Skeletal muscle satellite cell (primary cell): ENCODE measurements around the gene PPP1R12B.
"Not testable (repeated sequence)": the region's sequence is repeated elsewhere in the genome, so short reads cannot be mapped to it uniquely, and the experiment has no call there.

Source experiments
- H3K27me3 ChIP-seq: 2 replicates; pipeline ENCODE4 v1.7.0; 2013; ENCODE audit warnings: low read length; ENCODE audit not compliant: control insufficient read depth, insufficient read depth
- H3K36me3 ChIP-seq: 2 replicates; pipeline ENCODE4 v1.7.0; 2013; ENCODE audit warnings: mild to moderate bottlenecking, control low read depth, low read length; ENCODE audit not compliant: insufficient read depth
- H3K4me1 ChIP-seq: 2 replicates; pipeline ENCODE4 v1.7.0; 2013; ENCODE audit warnings: low read length; ENCODE audit not compliant: control insufficient read depth, insufficient read depth
- H3K4me2 ChIP-seq: 2 replicates; pipeline ENCODE4 v1.7.0; 2013; ENCODE audit warnings: mild to moderate bottlenecking, low read length
- H3K4me3 ChIP-seq: 2 replicates; pipeline ENCODE4 v1.7.0; 2013; ENCODE audit warnings: low read length
- H3K9ac ChIP-seq: 2 replicates; pipeline ENCODE4 v1.7.0; 2013; ENCODE audit warnings: mild to moderate bottlenecking, low read depth, low read length, moderate library complexity
- H3K9me3 ChIP-seq: replicated peaks from 2 replicates; pipeline ENCODE4 v1.7.0; 2013; ENCODE audit warnings: mild to moderate bottlenecking, control low read depth, low read length

PPP1R12B gene

GRCh38 chr1:202505880-202506575 lies 157.5 kb downstream of the PPP1R12B start:
- H3K27me3 ChIP-seq, H3K9me3 ChIP-seq, H3K36me3 ChIP-seq, H3K4me3 ChIP-seq: not testable (repeated sequence)
- Histone ChIP-seq H3K4me2 (peak overlapping the region; percentile 67), H3K4me1 (peaks cover 21% of the 10 kb centered on the region), H3K9ac (peak overlapping the region; percentile 65)

GRCh38 chr1:202508863-202509262 lies 160.4 kb downstream of the PPP1R12B start:
- H3K4me1 ChIP-seq: peaks cover 21% of the 10 kb centered on the region
- H3K36me3 ChIP-seq, H3K4me2 ChIP-seq, H3K9ac ChIP-seq, H3K4me3 ChIP-seq, H3K9me3 ChIP-seq, H3K27me3 ChIP-seq: not testable (repeated sequence)

- H3K4me2 ChIP-seq, H3K9ac ChIP-seq, H3K27me3 ChIP-seq, H3K36me3 ChIP-seq, H3K4me1 ChIP-seq, H3K9me3 ChIP-seq, H3K4me3 ChIP-seq: not testable (repeated sequence)
Observed at GRCh38 chr1:202513875-202514274, 165.4 kb downstream of the PPP1R12B start.

GRCh38 chr1:202516434-202516877 lies 168.0 kb downstream of the PPP1R12B start:
- Histone ChIP-seq H3K4me2 (no peak overlapping the region), H3K36me3 (no peaks in the 10 kb centered on the region), H3K27me3 (no peaks in the 10 kb centered on the region), H3K9ac (no peak overlapping the region), H3K4me1 (peaks cover 7% of the 10 kb centered on the region), H3K9me3 (no peaks in the 10 kb centered on the region), H3K4me3 (no peak overlapping the region)

GRCh38 chr1:202517146-202517545 lies 168.6 kb downstream of the PPP1R12B start:
- not testable (repeated sequence) for H3K4me3 ChIP-seq, H3K9ac ChIP-seq, H3K4me1 ChIP-seq, H3K27me3 ChIP-seq, H3K9me3 ChIP-seq, H3K4me2 ChIP-seq, H3K36me3 ChIP-seq

GRCh38 chr1:202518180-202518579 lies 169.7 kb downstream of the PPP1R12B start:
- H3K9me3 ChIP-seq, H3K4me3 ChIP-seq, H3K4me2 ChIP-seq, H3K36me3 ChIP-seq, H3K27me3 ChIP-seq, H3K4me1 ChIP-seq, H3K9ac ChIP-seq: not testable (repeated sequence)

- H3K4me1 ChIP-seq, H3K4me2 ChIP-seq, H3K9ac ChIP-seq, H3K9me3 ChIP-seq, H3K4me3 ChIP-seq, H3K27me3 ChIP-seq, H3K36me3 ChIP-seq: not testable (repeated sequence)
Observed at GRCh38 chr1:202518905-202519304, 170.4 kb downstream of the PPP1R12B start.

GRCh38 chr1:202520129-202520856 lies 171.8 kb downstream of the PPP1R12B start:
- H3K27me3 ChIP-seq, H3K9ac ChIP-seq, H3K4me2 ChIP-seq, H3K4me1 ChIP-seq, H3K9me3 ChIP-seq, H3K4me3 ChIP-seq, H3K36me3 ChIP-seq: not testable (repeated sequence)

- not testable (repeated sequence) for H3K4me1 ChIP-seq, H3K4me2 ChIP-seq, H3K9me3 ChIP-seq, H3K27me3 ChIP-seq, H3K9ac ChIP-seq, H3K4me3 ChIP-seq, H3K36me3 ChIP-seq
Observed at GRCh38 chr1:202520857-202521216, 172.3 kb downstream of the PPP1R12B start.

- not testable (repeated sequence) for H3K9ac ChIP-seq, H3K4me3 ChIP-seq, H3K27me3 ChIP-seq, H3K36me3 ChIP-seq, H3K9me3 ChIP-seq, H3K4me1 ChIP-seq, H3K4me2 ChIP-seq
Observed at GRCh38 chr1:202521484-202521883, 173.0 kb downstream of the PPP1R12B start.

- H3K27me3 ChIP-seq: no peaks in the 10 kb centered on the region
- no peaks in the 10 kb centered on the region for H3K9me3 ChIP-seq
- no peak overlapping the region for H3K9ac ChIP-seq
- H3K4me1 ChIP-seq: peaks cover 4% of the 10 kb centered on the region
- no peak overlapping the region for H3K4me2 ChIP-seq
- no peak overlapping the region for H3K4me3 ChIP-seq
- H3K36me3 ChIP-seq: no peaks in the 10 kb centered on the region
Observed at GRCh38 chr1:202521886-202522285, 173.4 kb downstream of the PPP1R12B start.

GRCh38 chr1:202526056-202526455 lies 177.6 kb downstream of the PPP1R12B start:
- H3K4me1 ChIP-seq, H3K4me2 ChIP-seq, H3K4me3 ChIP-seq, H3K36me3 ChIP-seq, H3K9ac ChIP-seq, H3K9me3 ChIP-seq, H3K27me3 ChIP-seq: not testable (repeated sequence)
